HFF-Myc (cell line): Measurements from ENCODE around the gene ACTR8.

Experiments
- DNase-seq: peaks from one replicate; pipeline ENCODE4 v3.0.0-alpha.2; 2011; ENCODE audit warnings: low read depth; ENCODE audit errors: extremely low read depth
- H3K4me3 ChIP-seq: replicated peaks from 2 replicates; pipeline ENCODE4 v1.5.1; 2011; ENCODE audit warnings: low read depth, mild to moderate bottlenecking, control low read depth, low read length
- TF ChIP-seq, protein P1 (sequence below): IDR thresholded peaks from 2 replicates; pipeline ENCODE4 v1.5.1; 2012; ENCODE audit warnings: mild to moderate bottlenecking, low read depth, low read length, control low read depth; ENCODE audit errors: missing control alignments

ACTR8 gene

GRCh38 chr3:53887446-53887845 lies 5.5 kb upstream of the ACTR8 start:
- no peak overlapping the region for H3K4me3 ChIP-seq
- no peak for DNase-seq
- TF ChIP-seq, protein P1, sequence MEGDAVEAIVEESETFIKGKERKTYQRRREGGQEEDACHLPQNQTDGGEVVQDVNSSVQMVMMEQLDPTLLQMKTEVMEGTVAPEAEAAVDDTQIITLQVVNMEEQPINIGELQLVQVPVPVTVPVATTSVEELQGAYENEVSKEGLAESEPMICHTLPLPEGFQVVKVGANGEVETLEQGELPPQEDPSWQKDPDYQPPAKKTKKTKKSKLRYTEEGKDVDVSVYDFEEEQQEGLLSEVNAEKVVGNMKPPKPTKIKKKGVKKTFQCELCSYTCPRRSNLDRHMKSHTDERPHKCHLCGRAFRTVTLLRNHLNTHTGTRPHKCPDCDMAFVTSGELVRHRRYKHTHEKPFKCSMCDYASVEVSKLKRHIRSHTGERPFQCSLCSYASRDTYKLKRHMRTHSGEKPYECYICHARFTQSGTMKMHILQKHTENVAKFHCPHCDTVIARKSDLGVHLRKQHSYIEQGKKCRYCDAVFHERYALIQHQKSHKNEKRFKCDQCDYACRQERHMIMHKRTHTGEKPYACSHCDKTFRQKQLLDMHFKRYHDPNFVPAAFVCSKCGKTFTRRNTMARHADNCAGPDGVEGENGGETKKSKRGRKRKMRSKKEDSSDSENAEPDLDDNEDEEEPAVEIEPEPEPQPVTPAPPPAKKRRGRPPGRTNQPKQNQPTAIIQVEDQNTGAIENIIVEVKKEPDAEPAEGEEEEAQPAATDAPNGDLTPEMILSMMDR = no peak

DNA sequence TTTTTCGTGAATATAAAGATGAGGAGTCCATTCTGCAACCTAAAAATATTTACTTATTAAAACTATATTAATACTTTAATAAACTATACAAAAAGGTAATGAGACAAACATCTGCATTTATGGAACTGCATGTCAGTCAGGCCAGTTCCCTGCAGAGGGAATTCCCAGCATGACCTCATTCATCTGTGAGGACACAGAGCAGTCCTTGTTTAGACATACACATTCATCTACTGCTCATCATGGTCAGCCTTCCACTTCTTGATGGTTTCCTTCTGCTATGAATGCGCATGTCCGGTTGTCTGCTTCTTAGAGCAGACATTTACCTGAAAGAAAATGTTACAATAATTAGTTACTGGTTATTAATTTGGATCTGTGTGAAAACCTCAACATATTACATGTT lies 3.3 kb upstream of the ACTR8 start:
- TF ChIP-seq, protein P1 = no peak
- DNase-seq = no peak
- no peak overlapping the region for H3K4me3 ChIP-seq

DNA sequence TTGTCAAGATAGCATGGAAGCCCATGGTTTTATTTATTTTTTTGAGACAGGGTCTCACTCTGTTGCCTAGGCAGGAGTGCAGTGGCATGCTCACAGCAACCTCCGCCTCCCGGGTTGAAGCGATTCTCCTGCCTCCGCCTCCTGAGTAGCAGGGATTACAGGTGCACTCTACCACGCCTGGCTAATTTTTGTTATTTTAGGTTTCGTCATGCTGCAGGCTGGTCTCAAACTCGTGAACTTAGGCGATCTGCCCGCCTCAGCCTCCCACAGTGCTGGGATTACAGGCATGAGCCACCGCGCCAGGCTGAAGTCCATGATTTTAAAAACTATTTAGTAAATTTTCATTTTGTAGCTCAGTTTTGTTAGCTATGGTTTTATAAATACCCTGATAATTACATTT lies 2.7 kb upstream of the ACTR8 start:
- DNase-seq = no peak
- no peak overlapping the region for H3K4me3 ChIP-seq
- TF ChIP-seq, protein P1 = no peak

DNA sequence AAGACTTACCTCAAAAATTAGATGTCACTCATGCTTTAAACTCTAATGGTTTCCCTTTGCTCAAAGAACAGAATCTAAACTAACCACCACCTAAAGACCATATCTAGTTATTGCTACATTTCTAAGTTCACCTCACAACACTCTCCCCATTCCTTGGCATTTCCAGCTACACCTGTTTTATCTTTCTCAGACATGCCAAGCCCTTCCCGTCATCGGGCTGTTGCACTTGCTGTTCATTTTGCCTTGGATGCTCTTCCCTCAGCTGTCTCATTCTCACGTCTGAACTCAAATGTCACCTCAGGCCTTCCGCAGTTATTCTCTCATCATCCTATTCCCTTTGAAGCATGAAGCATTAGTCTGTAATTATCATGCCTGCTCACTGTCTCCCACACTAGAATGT lies 1.1 kb upstream of the ACTR8 start:
- TF ChIP-seq, protein P1 = no peak
- no peak for DNase-seq
- H3K4me3 ChIP-seq = no peak overlapping the region

- H3K4me3 ChIP-seq = peak overlapping the region; percentile 86
- DNase-seq = no peak
- TF ChIP-seq, protein P1 = no peak
Observed at GRCh38 chr3:53880396-53881345, 1.3 kb downstream of the ACTR8 start.

- H3K4me3 ChIP-seq = no peak overlapping the region
- DNase-seq = no peak
- TF ChIP-seq, protein P1 = no peak
Observed at GRCh38 chr3:53865732-53866499, 16.0 kb downstream of the ACTR8 start.
